GM04503 (cell line): Measurements from ENCODE around the gene UGT1A5.

Experiments used
- DNase-seq: peaks from one replicate; pipeline ENCODE4 v3.0.0-alpha.2; 2012; ENCODE audit warnings: low read depth

Gene UGT1A5

GRCh38 chr2:233810385-233810784, 97.7 kb downstream of the UGT1A5 start:
- DNase-seq, result no peak

DNA sequence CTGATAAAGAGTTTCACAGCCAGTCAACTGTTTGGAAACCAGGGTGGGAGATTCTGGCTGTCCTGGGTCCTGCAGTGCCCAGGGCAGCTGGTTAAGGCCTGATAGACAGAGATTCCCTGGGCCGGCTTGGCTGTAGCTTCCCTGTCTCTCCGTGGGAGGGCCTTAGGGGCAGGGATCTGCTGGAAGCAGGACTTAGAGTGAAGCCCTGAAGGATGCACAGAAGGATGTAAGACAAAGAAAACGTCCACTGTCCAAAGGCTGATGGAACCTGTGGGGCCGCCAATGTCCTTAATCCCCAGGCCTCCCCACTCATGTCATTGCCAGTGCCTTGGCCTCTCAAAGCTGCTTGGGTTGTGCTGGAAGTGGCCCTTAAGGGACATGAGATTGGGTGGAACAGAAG, 98.4 kb downstream of the UGT1A5 start:
- no peak for DNase-seq

DNA sequence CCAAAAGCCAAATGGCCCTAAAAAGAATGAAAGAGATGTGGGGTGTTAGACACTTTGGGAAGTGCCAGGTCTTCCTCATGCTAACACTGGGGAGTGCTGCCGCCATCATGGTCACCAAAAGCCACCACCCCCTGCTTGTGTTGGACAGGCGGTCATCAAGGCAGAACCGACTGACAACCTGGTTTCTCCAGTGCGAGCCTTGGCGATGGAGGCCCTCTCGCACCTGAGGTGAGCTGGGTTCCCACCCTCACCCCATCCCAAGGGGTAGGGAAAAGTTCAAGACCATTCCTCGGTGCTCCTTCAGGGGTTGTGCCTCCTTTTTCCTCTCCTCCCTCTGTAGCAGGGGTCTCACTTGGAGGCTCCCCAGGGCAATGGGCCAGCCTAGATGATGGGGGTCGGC, 99.0 kb downstream of the UGT1A5 start:
- no peak for DNase-seq

DNA sequence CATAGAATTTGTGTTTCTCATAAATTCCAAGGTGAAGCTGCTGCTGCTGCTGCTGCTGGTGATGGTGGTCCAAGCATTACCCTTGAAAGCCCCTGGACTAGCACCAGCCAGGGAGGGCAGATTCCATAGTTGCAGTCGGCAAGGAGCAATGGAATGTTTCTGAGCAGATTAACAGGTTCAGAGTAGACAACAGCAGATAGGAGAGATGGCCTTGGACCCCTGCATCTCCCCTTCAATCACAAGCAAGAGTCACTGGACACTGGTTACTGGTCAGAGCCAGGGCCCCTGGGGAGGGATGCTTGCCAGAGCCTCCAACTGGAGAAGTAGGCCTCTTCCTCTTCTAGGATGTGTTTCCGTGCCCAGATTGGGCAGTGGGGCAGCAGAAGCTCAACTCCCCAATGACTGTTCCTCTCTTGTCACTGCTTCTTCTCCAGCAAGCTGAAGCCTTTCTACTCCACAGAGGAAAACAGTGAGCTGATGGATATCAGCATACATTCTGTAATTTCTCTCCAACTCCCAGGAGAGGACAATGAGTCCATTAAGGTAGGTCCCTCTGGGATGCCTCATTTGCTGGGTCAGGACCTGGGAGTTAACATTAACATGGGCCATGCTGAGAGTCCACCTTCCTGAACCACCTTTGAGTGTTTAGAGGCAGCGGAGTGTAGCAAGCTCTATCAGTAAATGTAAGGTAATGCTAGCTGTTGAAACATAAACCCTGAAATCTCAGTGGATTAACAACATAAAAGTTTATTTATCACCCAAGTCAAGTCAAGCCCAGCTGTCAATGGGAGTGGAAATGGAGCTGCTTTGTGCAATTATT, 100.7 kb downstream of the UGT1A5 start:
- DNase-seq, result no peak

GRCh38 chr2:233814056-233814835, 101.5 kb downstream of the UGT1A5 start:
- DNase-seq, result no peak

DNA sequence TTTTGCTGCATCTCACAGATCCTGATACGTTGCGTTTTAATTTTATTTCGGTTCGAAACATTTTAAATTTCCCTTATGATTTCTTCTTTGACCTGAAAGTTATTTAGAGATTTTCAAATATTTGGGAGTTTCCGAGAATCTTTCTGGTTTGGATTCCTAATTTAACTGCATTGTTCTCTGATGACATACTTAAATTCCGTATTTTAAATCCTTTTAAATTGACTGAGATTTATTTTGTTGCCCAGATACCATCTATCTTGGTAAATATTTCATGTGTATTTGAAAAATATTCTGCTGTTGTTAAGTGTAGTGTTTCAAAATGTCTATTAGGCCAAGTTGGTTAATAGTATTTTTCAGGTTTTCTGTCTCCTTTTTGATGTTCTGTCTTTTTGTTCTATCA, 103.2 kb downstream of the UGT1A5 start:
- DNase-seq, result no peak

GRCh38 chr2:233816334-233816733, 103.6 kb downstream of the UGT1A5 start:
- DNase-seq, result no peak

DNA sequence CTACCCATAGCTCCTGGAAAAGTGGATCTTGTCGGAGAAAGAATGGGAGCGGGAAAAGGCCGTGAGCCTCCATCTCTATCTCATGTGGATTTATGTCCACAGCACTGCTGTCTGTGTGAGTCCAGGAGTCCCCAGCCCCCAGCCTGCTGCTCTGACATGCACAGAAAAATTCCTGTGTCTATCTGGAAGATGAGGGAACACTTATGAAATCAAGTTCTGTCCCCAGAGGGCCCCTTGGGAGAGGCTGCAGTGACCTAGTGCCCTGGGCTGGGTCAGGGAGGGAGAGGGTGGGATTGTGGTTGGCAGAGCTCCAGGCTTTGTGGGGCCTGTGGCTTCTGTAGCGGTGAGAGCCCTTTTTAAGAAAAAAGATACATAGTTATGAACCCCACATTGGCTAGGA, 104.1 kb downstream of the UGT1A5 start:
- DNase-seq, result no peak

DNA sequence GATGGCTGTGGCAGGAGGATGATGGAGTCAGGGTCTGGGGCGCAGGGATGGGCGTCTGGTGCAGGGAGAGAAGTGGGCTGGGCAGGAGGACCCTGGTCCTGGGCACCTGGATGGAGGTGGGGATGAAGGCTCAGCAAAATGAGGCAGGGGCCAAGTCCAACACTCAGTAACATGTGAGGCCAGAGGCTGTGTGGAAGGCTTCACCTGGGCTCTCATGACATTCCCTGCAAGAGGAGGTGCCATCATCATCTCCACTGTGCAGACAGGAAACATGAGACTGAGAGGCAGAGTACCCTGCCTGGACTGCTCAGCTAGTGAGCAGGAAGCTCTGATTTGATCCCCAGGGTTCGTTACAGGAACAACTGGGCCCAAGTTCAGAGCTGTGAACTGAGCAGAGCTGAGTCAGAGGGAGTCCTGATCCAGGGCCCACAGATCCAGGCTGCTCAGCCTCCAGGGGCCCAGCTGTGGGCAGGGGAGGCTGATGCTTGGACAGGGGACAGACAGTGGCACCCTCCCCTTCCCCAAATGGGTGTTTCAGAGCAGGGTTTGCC, 104.7 kb downstream of the UGT1A5 start:
- no peak for DNase-seq

GRCh38 chr2:233817995-233818638, 105.4 kb downstream of the UGT1A5 start:
- no peak for DNase-seq

DNA sequence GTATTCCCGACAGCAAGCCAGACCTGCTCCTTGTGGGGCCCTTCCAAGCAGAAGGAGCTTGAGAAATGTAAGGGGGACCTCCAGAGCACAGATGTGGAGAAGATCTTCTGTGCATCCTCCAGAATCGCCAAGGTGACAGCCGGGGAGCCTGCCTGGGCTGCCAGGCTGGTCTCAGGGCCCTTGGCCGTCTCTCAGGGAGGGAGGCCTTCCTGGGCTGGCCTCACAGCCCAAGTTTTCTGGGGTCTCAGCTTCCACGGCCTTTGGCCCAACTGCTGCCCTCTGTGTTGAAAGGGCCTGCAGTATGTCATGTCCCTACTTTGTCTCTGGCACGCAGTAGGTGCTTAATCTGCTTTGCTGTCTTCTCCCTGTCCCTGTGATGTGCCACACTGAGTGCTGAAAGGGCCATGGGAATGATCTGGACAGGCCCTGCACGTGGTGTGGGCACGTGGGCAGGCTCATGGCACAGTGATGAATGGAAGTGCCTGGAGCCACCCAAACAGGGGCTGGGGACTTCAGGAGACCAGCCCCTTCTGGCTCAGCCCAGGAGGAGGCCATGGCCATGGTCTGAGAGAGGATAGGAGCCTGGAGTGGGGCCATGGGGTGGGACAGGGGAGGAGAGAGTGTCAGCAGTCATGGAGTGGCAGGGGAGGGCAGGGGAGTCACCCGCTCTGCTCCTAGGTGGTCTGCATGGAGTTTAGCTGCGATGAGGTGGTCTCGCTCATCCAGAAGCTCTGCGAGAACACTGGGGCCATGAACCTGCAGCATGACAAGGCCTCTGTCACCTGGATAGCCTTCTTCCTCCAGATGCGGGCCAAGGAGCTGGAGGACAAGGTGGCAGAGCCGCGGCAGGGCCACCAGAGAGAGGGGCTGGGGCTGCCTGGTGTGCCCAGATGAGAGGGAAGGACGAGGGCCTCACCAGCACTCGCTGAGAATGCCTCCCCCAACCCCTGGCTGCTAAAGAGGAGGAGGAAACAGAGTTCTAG, 106.2 kb downstream of the UGT1A5 start:
- no peak for DNase-seq

- no peak for DNase-seq
These were observed 107.4 kb downstream of the UGT1A5 start for GRCh38 chr2:233819884-233820773.

DNA sequence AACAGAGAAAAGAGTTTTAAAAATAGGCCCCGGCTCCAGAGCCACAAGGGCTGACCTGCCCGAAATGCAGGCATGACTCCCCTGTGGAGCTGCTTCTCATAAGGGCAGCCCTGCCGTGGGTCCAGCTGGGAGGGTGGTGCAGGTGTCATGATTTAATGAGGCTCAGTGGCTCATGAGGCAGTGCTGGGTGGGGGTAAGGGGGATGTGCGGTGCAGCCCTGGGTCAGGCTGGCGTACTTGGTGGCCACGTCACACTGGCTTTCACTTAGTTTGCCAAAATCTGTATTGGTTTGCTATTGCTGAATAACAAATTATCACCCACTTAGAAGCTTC, 108.0 kb downstream of the UGT1A5 start:
- DNase-seq, result no peak

- no peak for DNase-seq
These were observed 108.5 kb downstream of the UGT1A5 start for GRCh38 chr2:233821196-233821595.

DNA sequence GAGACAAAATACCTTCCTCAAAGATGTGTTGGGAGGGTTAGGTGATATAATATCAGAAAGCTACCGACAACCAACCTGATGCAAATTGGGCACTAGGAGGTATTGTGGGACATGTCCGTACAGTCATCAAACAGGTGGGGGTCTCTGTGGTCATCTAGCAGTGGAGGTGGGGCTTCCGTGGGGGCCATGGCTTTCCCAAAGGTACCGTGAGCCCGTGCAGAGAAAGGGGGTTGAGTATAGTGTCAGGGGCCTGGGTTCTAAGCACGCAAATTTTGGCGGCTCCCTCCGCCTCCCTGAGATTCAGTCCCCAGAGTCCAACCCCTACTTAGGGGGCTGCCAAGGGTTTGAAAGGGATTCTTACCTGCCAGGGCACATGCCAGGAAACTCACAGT, 109.0 kb downstream of the UGT1A5 start:
- no peak for DNase-seq

- DNase-seq, result no peak
These were observed 109.5 kb downstream of the UGT1A5 start for GRCh38 chr2:233822101-233822771.
